HG03520 (cell line): ENCODE data around the gene GLA.

Experiments used
- ATAC-seq: cut with Tn5 transposase; IDR thresholded peaks from one replicate; pipeline ENCODE4 v1.9.1; 2021; ENCODE audit warnings: mild to moderate bottlenecking, moderate library complexity; ENCODE audit not compliant: unreplicated experiment

GLA gene

DNA sequence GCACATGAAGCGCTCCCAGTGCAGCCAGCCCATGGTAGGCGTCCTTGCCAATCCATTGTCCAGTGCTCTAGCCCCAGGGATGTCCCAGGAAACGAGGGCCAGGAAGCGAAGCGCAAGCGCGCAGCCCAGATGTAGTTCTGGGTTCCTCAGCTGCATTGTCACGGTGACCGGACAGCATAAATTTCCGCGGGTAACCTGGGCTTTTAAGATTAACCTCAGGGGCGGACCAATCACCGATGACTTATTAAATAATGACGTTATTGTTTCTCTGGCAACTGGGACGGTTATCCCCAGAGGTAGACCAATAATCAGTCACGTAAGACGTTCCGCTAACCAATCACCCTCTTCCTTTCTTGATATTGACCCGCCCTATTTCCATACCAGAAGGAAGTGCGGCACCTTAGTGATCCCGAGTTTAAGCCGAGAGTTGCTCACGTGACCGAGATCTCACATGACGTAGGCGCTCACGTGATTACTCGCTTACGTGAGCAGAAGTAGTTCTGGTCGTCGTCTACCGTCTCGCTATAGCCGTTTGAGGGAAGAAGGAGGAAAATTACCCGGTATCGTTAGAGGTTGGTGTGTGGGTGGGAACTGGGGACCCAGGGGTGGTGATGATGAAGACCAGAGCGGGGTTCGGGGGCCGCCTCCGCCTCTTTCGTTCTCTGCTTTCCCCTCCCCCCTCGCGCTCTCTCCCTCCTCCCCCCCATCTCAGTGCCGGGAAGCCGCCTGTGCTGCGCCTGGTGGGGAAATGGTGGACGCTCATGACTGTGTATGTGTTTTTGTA is at the start of gene GLA, which contains the start of gene HNRNPH2:
Gene GLA (minus strand): TSS at position 178 of the 784 bp plus-strand sequence. CDS start 22 bp downstream, at position 156.
Gene HNRNPH2 (plus strand): TSS at position 475 of the 784 bp plus-strand sequence. CDS start 3,767 bp downstream, outside the sequence.
- ATAC-seq = peak; percentile 83

DNA sequence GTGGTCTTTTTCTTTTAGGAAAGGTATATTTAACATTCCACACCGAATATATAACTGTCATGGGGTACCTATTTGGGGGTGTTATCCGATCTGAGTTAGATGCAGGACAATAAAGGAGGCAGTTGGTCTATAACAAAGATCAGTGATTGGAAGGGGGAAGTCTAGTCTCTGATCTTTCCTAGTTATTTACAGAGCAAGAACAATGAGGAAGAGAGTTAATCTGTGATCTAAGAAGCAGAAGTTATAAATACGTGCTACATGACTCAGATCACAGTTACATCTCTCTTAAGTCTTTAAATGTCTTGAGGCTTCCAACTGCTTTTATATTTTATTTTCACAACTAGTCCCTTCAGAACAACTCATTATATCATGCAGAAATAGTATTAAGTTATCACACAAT is 44.3 kb upstream of the GLA start:
- ATAC-seq = no peak

DNA sequence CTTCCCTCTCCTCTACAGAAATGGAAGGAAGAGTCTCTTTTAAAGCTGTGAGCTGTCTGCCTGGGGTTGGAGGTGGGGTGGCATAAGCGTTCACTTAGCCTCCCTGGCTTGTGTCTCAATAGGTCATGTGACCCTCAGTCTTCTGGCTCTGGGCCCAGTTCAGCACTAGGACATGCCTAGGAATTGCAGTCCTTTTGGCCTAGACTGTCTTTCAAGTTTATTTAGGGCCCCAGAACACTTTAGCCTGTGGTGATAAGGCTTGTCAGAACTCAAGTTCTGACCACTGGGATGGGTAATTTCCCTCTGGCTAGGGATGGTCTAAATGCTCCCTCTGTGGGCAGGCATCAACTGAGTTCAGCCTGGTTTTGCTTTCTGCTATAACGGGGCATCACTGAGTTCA is 43.2 kb upstream of the GLA start:
- ATAC-seq = no peak

DNA sequence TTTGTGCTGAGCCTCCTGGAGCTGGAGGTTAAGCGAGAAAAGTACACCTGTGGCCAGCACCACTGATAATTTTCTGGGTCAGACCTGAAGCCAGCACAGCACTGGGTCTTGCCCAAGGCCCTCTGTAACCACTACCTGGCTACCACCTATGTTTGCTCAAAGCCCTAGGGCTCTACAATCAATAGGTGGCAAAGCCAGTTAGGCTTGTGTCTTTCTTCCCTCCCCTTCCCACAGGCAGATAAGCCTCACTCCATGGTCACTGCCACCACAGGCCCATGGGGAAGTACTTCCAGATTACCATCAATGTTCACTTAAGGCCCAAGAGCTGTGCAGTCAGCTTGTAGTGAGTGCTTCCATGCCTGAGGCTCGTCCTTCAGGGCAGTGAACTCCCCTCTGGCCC is 42.4 kb upstream of the GLA start:
- ATAC-seq = no peak

DNA sequence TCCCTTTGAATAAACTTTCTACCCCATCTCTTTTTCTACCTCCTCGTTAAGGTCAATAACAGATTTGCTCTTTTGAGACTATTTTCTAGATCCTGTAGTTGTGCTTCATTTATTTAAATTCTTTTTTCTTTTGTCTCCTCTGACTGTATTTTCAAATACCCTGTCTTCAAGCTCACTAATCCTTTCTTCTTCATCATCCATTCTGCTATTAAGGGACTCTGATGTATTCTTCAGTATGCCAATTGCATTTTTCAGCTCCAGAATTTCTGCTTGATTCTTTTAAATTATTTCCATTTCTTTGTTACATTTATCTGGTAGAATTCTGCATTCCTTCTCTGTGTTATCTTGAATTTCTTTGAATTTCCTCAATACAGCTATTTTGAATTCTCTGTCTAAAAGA is 41.6 kb upstream of the GLA start:
- ATAC-seq = no peak

DNA sequence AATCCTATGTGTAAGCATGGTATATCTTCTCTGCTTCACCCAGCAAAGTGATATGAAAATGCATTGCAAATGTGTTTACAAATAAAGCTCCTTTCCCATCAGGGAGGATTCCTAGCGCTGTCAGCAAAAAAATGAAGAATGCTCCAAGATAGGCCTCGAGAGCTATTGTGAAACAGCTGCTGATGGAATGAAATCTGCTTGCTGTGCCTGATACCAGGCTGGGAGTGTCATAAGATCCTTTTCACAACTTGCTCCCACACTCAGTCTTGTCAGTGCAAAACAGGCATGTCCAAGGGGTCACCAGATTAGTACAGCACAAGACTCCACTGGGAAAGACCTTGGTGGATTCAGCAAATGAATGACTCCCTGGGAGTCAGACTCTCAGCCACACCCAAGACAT is 34.4 kb upstream of the GLA start:
- ATAC-seq = no peak

DNA sequence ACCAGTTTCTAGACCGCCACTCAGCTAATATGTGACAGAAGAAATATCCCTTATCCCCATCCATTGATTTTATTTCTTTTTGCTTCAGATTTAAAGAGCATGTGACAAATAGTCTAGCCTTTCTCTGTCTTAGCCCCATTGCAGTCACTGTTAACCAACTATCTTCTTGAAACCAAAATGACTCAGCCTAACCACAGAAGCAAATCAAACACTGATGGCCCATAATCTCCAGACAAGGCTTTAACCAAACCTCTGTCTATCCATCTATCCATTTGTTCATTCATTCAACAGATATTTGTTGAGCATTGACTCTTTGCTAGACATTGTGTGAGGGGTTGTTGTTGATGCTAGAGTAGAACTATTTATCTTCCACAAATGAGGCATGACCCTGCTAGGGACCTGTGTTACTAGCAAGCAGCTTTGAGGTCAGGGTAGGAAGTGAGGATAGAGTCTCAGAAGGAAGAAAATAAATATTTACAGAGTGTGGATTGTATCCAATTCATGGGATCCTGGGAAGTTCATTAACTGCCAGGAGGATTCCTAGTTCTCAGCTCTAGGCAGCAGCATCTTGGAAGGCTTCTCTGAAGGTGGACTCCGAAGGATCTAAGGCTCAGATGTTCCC is 22.8 kb upstream of the GLA start:
- ATAC-seq = peak; percentile 88

DNA sequence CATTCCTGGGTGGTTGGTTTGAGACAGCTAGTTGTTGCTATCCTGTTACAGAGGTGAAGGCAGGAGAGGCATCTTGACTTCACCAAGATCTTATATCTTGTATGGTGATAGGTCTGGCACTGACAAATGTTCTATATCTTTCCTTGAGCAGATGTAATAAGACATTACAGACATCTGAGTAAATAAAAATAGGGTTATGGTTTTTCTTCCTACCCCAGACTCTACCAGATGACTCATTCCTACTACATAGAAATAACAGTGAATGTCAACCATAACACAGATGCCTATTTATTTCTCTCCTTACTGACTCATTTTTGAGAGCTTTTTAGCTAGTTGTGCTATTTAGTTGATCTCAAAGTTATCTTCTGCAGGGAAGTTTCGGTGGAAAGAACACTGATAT is 22.2 kb upstream of the GLA start:
- peak; percentile 50 for ATAC-seq

DNA sequence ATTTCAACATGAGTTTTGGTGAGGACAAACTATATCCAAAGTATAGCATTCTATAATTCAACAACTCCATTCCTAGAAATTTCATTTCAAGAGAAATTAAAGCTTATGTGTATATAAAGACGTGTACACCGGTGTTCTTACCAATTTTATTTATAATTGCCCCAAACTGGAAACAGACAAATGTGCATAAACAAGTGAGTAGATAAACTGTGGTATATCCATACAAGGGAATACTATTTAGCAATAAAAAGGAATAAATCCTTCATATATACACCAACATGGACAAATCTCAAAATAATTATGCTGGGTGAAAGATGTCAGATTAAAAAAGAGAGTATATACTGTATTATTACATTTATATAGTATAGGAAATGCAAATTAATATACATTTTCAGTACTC is 20.2 kb upstream of the GLA start:
- ATAC-seq = no peak

DNA sequence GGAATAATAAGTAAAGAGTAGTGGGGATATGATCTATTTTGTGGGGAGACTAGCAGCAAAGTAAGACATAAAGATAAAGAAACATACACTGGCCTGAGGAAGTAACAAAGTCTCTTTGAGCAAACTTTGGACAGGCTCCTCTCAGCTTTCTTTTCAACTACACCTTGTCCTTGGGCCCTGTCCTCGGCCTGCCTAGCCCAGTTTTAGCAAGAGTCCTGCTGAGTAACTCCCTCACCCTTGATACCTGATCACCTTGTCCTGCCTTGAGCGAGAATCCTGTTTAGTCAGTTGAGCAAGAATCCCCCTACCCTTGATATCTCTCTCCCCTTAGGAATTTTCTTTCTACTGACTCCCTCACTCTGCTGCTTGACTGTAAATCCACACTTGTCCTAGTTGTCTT is 11.8 kb upstream of the GLA start:
- no peak for ATAC-seq

DNA sequence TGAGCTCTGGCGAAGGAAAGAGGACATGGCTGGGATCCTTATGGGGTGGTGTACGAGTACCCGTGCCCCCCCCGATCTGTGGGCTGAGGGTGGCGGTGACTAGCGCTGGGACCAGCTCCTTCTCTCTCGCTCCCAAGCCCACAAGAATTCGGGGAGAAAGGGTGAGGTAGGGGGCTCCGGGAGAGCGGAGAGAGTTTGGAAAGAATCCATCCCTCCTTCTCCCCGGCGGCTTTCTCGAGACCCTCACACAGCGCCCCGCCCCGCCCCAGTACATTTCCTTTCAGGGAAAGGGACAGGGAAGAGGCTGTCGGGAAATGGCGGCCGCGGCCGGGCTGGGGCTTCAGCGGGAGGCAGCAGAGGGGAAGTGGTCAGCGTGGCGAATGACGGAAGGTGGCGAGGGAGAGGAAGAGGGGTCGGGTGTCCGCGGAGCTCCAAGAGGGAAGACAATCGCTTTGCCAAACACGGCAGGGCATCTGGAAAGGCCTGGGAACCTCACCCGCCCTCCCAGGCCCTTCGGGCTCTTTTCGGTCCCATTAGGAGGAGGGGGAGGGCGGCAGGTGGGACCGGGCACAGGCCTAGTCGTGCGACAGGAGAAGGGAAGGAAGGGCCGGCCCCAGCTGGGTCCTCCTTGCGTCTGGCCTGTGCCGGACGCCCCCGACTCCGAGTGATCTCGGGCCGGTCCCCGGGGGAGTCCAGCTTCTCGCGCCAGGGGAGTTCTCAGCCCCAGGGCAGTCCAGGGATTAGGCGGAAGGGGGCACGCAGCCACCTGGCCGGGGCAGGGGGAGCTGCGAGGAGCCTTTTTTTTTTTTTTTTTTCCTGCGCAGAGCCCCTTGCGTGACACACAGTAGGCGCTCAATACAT is 10.5 kb upstream of the GLA start:
- peak; percentile 40 for ATAC-seq

DNA sequence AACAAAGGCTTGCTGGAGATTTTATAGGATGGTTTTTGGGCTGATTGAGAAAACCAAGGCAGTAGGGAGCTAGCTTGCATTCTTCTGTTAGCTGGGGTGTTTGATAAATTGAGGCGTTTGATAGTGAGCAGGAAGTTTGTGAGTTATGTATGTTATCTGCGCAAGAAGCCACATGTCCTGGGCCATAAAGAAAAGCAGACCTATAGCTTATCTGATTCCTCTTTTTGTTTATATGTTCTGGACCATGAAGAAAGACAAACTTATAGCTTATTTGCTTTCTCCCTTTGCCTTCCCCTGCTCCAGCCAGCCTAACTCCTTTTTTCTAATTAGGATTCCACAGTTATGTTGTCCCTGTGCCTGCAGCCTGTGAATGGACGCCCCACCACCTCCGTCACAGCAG is 9.5 kb upstream of the GLA start:
- ATAC-seq = no peak

DNA sequence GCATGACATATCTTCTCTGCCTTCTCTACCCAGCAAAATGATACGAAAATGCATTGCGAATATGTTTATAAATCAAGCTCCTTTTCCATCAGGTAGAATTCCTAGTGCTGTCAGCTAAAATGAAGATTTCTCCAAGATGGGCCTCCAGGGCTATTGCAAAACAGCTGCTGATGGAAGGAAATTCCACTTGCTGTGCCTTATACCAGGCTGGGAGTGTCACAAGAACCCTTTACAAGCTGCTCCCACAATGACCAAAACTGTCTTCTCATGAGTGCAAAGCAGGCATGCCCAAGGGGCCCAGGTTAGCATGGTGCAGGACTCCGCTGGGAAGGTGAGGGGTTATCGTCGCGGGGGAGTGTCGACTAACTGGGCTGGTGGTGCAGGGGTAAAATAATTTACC is 9.0 kb upstream of the GLA start:
- ATAC-seq = no peak

DNA sequence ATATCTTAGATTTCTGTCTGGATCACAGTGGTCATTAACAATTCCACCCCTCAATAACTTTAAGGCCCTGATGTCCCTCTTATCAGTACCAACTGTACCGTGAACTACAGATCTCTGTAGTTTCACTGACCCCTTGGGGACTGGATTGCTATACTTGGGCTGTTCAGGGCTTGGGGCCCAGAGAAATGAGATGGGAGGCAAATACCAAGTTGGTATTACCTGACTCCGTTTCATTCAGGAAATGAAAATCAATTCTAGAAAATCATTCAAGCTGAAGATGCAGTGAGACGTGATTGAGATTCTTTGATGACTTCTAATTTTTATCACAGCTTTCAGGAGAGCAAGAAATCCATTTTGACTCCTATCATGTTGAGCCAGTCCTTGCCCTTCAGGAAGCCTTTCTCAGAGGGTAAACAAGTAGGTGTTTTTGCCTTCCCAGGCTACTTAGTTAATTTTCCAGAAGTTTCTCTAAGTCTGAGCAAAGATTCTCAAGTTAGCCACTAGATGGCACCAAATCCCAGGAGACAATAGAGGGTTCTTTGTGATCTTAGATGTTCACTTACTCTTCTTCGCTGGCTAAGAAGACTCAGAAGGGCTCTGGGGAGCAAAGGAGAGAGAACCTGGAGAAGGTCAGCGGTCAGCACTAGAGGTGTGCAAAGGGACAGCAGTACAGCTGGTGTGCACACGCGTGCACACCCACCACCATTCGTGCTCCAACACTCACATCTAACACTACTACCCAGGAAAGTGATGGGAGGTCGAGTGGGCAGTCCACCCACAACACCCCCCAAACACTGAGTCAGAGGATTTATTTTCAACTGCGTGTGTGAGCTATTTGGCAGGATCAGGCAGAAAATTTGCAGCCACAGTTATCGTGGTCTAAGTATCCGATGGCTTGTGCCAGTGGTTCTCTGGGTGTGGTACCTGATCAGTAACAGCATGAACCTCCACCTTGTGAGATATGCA is 7.7 kb upstream of the GLA start:
- peak; percentile 67 for ATAC-seq

DNA sequence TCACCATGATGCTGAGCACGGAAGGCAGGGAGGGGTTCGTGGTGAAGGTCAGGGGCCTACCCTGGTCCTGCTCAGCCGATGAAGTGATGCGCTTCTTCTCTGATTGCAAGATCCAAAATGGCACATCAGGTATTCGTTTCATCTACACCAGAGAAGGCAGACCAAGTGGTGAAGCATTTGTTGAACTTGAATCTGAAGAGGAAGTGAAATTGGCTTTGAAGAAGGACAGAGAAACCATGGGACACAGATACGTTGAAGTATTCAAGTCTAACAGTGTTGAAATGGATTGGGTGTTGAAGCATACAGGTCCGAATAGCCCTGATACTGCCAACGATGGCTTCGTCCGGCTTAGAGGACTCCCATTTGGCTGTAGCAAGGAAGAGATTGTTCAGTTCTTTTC is 4.3 kb upstream of the GLA start:
- ATAC-seq = no peak

DNA sequence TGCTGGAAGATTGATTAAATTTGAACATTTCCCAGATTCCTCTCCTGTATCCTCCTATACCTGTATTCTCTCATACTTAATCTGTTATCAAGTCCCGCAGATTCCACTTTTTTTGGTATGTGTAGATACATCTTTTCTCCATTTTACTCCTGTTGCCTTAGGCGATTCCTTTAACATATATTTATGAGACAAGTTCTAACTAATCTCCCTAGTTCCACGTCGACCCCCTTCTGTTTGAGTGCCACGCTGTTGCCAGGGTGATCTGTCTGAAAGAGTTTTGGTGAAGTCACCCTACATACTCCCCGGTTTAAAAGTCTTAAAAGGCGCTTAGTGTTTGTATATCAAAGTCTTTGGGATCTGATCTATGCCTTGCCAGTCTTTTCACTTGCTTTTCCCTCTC is 2.7 kb upstream of the GLA start:
- ATAC-seq = no peak

DNA sequence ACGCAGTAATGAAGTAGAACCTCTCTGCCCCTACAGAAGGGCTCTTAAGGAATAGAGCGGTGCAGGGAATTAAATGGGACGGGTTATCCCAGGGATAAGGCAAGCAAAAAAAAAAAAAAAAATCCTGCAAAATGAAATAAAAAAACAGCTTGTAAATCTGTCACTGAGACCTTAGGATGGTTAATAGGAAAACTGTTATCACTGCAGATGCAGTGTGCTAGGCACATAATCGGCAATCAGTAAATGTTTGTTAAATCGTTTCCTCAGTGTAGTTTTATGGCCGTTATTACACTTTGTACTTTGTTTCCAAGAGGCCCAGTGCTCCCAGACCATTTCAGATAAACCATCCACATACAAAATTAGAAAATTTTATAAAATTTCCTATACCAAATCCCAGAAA is 1.3 kb upstream of the GLA start:
- ATAC-seq = no peak

DNA sequence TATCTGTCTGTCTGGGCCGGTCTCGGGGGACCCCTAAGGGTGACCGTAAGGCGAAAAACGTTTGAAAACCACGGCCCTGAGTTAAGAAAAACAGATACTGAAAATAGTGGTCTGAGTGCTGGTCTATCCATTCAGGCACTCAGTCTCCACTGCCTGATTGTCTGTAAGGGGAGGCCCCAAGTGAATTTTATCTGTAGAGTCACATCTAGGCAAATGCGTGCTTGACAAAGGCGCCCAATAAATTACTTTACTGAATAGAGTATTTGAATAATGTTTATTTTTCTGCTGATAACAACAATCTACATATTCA is 762 bp upstream of the GLA start:
- no peak for ATAC-seq

DNA sequence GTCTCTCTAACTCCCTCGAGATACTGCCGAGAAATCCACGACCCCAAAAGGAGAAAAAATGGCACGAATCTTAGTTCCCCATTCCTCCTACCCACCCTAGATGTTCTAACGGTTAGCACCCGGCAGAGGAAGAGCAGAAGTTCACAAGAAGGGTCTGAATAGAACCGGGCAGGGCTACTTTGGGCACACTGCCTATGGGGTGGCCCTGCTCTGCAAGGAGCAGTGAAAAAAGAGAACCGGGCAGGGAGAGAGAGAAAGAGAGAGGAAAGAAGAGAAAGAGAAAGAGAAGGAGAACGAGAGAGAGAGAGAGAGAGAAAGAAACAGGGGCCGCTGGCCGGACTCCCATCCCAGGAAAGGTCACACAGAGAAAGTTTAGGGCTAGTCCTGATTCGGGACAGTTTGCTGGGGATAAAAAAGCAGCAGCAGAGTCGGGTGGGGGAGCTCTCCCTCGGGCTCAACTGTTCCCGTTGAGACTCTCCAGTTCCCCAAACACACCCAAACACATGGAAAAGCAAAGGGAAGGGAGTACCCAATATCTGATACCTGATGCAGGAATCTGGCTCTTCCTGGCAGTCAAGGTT is 468 bp downstream of the GLA start:
- no peak for ATAC-seq

DNA sequence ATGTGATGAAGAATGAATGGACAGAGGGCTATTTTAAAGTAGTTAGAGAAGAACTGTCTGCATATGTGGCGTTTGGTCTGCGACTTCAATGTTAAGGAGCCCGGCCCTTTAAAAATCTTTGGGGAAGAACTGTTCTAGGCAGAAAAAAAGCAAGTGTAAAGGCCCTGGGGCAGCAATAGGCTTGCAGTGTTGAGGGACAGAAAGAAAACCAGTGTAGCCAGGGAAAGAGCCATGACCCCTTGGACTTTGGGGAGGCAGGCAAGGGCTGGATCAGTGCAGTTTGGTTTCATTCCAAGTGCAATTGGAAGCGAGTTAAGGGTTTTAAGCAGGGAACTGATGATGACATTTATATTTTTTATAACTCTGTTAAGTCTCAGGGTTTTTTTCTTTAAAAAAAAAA is 7.9 kb downstream of the GLA start:
- no peak for ATAC-seq
